GM19193 (cell line): Measurements from ENCODE around the gene TMEM14A.

Source experiments
- POLR2A ChIP-seq: IDR thresholded peaks from 4 replicates; pipeline ENCODE4 v1.6.1; 2011; ENCODE audit not compliant: insufficient read depth, insufficient read length; ENCODE audit errors: extremely low read depth

Gene TMEM14A

DNA sequence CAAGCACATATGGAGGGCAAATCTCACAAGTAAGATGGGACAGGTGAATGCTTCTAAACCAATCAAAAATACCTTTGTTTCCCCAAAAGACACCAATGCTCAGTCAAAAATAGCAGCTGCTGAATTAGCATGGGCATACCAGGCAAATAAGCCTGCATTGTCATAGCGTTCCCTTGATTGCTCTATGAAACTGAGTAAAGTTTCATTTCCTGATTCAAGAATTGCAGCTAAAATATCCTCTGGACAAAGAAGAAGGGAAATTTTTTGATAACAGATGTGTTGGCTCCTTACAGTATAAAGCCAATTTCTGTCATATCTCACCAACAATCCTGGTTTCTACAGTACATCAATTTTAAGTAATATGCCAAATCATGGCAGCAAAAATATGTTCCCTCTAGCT is 3.3 kb upstream of the TMEM14A start:
- TF ChIP-seq POLR2A: no peak

DNA sequence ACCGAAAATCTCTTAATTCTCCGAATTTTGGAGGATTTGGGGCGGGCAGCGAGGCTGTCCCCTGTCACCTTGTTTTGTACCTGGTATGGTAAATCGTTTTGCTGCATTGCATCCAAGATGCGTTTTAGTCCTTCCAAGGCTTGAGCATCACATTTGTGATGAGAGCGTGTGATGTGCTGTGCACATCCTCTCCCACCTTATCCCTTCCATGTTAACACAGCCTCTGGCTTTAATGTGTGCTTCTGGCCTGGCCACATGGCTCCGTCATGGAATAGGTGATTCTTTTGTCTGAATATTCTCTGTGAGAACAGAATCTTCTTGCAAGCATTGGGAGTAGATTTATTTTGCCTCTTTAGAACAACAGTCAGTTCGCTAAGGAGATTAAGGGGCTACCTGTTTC is 763 bp downstream of the TMEM14A start:
- no peak for TF ChIP-seq POLR2A

DNA sequence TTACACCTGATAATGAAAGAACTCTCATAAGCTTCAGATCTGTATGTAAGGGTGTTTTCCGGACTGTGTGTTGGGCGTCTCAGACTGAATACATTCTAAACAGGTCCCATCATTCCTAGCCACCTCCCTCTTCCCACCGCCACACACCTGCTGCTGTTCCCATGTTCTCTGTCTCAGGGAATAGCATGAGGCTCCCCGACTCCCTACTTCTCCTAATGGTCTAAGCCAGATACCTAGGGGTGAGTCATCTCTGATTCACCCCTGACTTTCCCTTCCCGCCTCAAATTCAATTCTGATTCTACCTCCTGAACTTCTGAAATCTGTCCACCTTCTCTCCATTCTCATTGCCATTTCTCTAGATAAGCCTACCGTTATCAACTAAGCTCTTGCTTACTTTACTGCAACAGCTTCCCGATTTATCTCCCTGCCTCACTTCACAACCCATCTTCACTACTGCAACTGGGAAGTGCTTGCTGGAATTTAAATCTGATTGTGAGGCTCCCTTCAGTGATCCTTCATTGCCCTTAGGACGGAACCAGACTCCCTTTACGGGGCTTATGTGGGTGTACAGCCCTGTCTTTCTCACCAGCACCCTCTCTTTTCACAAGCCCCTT is 1.6 kb downstream of the TMEM14A start:
- no peak for TF ChIP-seq POLR2A

DNA sequence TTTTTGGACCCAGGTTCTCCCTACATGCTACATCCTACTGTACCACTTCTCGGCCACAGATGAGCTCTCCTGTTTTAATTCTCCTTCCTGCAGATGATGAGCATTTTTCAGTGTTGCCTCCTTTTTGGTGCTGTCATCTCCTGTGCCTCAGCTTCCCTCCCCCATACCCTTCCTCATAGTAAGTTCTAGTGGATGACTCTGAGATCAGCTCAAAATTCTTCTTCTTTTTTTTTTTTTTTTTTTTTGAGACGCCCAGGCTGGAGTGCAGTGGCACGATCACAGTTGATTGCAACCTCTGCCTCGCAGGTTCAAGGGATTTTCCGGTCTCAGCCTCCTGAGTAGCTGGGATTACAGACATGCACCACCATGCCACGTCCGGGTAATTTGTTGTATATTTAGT is 3.8 kb downstream of the TMEM14A start:
- TF ChIP-seq POLR2A: no peak

DNA sequence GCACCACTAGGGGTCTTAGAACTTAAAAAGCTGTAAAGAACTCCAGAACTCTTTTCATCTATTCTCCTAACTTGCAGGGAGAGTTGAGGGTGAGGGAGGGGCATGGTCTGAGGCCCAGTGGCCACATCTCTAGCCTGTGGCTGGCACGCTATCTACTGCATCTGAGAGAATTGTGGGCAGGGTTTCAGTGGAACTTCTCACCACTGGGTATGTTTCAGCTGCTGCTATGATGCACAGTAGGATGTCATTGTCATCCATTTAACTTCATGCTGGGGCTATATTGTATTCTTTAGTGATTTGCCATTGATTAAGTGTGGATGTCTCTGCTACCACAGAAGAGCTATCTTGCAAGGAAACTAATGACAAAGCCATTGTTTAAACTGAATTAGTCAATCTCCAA is 4.5 kb downstream of the TMEM14A start:
- no peak for TF ChIP-seq POLR2A

DNA sequence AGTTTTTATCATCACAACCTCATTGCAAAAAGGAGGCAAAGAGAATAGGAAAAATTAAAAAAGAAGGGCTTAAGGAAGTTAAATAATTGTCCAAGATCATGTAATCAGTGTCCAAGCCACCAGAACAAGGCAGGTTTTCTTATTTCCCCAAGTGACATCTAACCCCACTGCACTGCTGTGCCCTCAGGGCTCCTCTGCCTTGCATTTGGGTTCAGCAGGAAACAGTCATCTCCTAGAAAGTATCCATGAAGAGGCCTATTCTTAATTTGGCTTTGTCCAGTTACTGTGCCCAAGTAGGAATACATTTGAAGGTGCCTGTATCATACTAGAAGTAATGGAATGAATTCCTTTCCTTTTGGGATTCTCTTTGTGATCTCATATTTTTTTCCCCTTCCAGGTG is 10.5 kb downstream of the TMEM14A start:
- no peak for TF ChIP-seq POLR2A

DNA sequence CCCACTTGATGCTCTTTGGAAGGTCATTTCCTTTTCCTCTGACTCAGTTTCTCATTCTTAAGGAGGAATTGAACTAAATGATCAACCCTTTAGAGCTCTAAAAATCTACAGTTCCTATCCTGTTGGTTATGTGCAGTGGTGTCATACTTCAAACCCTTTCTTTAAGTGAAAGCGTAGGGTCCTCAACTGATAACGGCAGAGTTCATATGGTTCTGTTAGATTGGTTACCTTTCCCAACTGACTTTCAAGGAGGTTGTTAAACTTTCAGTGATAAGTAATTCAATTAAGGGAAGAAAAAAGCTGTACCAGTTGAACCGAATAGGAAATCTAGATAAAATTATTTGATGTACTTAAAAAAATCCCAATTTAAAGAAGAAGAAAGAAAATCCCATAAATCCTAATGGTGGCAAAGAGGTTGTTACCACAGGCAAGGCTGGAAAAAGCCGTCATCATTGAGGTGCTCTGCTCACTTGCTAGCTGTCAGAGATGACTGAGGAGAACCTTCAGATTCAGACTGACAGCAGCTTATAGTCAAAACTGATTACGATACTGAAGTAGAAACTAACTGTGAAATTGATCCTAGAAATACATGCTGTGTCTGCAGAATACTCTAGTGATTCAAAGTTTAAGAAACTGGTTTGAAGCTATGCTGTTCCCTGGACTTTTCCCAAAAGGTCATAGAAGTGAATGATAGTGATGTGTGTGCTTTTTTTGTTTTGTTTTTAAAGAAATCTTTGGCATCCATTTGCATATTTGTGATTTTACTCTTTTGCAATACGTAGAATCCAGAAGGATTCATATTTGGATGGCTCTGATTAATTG is 16.2 kb downstream of the TMEM14A start:
- TF ChIP-seq POLR2A: no peak

DNA sequence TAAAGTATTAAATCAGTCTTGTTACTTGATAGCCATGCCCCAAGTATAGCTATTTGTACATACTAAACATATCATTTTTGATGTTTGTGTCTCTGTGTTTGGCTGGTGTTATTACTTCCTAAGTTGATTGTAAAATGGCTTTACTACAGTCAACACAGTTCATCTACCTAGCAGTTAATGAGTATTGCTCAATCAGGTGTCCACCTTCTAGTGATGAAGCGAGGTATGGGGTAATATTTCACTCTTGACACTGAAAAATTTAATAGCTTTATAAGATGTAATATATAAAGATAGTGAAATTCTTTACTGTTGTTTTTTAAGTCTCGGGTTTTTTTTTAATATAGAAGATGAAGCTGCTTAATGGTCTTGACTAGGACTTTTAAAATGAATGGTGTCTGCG is 18.9 kb downstream of the TMEM14A start:
- TF ChIP-seq POLR2A: no peak

DNA sequence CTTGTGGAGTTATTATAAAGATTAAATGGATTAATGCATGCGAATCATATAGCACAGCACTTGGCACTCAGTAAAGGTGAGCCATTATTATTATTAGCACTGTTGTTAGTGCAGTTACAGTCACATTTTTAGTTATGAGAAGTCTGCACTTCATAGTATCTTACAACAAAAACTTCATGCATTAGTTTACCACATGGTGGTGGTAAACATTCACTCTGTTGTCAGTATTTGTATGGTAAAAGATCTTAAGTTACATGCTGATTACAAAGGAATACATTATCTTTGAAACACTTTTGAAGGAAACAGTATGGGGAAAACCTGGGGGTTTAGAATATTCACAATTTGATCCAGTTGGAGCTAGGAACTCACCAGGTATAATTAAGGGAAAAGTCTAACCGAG is 20.8 kb downstream of the TMEM14A start:
- no peak for TF ChIP-seq POLR2A

DNA sequence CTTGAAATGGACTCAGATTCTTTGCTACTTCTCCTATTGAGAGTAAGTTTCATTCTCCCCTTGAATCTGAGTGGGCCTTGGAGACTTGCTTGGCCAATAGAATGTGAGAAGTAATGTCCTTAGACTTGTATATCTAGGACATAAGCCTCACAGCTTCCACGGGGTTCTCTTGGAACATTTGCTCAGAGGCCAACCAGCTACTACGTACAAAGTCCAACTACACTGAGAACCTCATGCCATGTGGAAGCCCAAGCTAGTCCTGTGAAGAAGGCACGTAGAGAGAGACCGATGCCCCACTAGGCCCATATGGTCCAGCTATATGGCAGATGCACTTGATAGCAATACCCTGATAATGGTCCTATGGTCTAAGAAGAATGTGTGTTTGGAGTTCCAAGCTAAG is 22.9 kb downstream of the TMEM14A start:
- no peak for TF ChIP-seq POLR2A

DNA sequence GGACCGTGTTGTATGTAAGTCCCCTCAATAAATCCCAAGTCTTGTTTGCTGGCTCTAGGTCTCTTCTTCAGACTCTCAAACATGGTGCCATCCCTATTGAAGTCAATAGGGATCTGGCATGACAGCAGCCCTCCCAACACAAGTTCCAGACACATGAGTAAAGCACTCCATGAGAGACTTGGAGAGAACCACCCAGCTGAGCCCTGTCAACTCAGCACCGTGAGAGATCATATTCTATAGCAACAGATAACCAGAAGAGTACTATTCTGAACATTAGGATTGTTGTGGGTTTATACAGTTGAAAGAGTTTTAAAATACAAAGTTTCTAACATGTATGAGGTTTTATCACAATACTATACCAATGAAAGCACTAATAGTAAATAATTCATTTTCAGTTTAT is 23.5 kb downstream of the TMEM14A start:
- no peak for TF ChIP-seq POLR2A

DNA sequence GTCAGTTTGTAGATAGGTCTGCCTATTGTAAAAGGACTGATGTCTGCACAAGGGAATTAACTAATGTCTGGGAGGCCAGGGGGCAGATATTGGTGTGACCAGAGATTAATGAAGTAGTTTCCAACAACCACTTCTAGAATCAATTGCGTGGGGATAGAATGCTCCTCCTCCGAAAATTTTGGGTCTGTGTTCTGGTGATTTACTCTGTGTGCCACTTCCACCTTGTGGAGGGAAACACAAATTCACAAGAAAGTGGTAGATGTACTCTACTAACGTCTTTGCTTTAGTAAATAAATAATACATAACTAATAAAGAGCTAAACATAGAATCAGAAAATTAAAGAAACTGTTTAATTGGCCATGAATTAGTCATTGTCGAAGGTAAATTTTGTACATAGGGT is 25.5 kb downstream of the TMEM14A start:
- TF ChIP-seq POLR2A: no peak

DNA sequence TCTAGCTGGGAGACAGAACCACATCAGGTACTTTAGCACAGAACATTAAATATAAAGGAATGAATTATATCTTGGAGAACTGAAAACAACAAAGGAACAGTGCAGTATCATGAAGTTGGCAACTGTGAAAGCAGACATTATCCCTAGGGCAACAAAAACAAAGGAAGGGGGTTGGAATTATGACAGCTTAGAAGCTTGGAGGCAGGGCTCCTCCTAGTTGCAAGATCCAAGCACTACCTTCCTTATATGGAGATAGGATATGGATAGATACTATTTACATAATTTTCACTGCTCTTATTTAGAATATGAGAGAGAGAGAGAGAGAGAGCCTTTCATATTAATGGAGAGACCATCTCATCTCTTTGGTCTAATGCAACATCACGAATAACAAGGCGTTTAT is 27.0 kb downstream of the TMEM14A start:
- no peak for TF ChIP-seq POLR2A

DNA sequence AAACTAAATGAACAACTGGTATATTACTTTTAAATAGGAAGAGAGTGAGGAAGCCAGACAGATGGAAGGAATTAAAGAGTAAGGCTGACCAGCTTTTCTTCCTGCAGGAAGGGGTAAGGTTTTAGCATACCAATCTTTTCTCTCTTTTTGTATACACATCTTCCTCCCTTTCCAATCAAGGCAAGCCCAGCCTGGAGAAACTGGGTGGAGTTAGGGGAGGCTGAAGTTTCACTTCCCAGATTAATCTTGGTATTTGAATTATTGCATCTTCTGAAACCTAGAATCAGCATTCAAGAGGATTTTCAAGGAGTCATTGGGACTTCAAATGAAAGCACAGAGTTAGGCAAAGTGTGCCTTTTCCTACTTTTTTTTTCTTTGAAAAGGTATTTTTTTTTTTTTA is 33.1 kb downstream of the TMEM14A start:
- TF ChIP-seq POLR2A: no peak

DNA sequence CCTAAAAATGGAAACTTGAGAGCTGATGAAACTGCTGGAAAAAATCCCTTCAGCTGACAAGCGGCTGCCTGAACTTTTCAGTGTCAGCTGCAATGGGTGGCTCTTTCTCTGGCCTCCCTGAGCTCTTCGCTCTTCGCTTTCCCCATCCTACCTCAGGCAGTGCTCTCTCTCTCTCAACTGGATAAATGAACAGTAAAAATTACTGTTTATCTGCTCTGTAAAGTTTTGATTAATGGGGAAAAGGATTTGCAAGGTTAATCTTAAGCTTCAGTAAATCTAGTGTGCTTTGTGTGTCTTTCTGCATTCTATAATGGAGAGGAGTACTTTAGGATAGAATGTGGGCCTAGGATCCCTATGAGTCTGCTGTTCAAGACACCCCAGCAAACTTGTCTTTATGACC is 35.1 kb downstream of the TMEM14A start:
- no peak for TF ChIP-seq POLR2A

DNA sequence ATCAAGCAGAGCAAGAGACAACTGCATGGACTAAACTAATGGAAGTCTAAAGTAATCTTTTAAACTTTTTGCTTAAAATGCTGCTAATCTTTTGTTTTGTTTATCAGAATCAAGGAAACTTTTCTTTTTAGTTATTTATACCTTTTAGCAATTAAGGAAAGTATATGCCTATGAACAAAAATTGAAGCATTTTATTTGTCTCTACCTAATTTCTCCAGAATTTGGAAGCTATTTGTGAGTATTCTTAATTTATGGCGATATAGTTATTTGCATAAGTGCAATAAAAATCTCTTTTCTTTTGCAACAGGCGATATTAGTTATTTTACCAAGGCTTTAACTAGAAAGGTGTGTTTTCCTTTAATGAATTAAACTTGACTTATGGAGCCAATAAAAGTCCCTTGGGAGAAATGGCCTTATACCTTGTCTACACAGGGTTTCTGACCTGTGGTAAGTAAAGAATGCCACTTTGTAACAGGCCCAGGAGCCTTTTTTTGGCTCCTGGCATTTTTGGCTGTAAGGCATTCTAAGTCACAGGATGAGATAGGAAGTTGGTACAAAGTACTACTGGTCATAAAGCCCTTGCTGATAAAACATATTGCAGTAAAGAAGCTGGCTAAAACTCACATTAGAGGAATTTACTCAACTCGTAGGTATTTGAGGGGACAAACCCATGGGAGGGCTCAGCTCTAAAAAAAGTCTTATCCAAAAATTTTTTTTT is 37.2 kb downstream of the TMEM14A start:
- TF ChIP-seq POLR2A: no peak
